DMS79 (cell line): Measurements from ENCODE around the gene ITGA2B.
"Not testable (repeated sequence)": the region's sequence is repeated elsewhere in the genome, so short reads cannot be mapped to it uniquely, and the experiment has no call there.

Source experiments
- DNase-seq: peaks from one replicate; lab custom pipeline; 2025; lab: John Stamatoyannopoulos, UW

Gene ITGA2B

GRCh38 chr17:44351961-44352827 lies 37.3 kb downstream of the ITGA2B start:
- DNase-seq: no peak

DNA sequence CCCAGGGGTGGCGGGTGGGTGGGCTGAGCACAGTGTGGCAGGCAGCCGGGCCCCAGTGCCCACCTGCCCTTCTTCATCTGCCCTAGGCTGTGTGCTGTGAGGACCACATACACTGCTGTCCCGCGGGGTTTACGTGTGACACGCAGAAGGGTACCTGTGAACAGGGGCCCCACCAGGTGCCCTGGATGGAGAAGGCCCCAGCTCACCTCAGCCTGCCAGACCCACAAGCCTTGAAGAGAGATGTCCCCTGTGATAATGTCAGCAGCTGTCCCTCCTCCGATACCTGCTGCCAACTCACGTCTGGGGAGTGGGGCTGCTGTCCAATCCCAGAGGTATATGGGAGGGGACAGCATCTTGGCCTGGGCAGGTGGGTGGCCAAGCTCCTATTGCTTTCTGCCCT lies 38.0 kb downstream of the ITGA2B start:
- no peak for DNase-seq

GRCh38 chr17:44350733-44351226 lies 38.7 kb downstream of the ITGA2B start:
- no peak for DNase-seq

- DNase-seq: no peak
These were observed 39.8 kb downstream of the ITGA2B start for GRCh38 chr17:44349553-44350070.

- DNase-seq: no peak
These were observed 40.5 kb downstream of the ITGA2B start for GRCh38 chr17:44348988-44349364.

DNA sequence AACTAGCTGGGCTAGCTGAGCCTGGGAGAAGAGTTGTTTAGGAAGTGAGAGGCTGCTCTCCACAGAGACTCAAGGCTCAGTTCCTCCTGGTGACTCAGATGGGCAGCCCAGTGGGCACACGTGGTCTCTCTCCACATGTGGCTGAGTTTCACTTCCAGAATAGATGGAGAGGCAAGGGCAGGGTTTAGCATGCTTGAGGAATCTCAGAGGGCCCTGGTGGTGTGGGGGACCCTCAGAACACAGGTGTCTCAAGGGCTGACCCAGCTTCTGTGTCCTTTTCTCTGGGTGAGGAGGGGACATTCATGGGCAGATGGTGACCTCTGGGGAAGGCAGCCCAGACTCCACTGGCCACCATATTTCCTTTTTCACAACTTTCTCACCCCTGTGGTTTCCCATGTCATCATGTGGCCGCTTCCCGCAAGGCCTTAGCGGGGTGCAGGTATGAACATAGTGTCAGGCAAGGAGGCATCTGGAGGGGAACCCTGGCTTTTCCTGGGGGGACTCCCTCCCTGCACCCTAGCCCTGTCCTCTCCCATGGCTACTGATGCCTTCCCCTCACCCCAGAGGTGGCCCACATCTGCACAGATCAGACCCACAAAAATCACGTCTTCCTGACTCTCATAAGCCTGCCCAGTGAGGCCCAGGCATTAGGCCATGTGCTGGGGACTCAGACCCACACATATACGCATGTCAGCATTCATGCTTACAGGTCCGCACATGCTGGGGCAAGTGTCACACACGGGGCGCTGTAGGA lies 41.0 kb downstream of the ITGA2B start:
- DNase-seq: no peak

DNA sequence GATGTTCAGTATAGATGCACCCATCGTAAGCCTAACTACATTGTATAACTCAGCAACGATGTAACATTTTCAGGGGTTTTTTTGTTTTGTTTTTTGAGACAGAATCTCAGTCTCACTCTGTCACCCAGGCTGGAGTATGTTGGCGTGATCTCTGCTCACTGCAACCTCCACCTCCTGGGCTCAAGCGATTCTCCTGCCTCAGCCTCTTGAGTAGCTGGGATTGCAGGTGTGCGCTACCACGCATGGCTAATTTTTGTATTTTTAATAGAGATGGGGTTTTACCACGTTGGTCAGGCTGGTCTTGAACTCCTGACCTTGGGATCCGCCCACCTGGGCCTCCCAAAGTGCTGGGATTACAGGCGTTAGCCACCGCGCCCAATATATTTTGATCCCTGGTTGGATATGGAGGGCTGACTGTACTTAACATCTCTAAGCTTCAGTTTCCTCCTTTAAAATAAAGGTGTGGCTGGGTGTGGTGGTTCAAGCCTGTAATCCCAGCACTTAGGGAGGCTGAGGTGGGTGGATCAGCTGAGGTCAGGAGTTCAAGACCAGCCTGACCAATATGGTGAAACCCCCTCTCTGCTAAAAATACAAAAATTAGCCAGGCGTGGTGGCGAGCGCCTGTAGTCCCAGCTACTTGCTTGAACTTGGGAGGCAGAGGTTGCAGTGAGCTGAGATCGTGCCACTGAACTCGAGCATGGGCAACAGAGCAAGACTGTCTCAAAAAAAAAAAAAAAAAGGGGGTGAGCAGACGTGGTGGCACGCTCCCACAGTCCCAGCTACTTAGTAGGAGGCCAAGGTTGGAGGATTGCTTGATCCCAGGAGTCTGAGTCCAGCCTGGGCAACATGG lies 42.0 kb downstream of the ITGA2B start:
- DNase-seq: not testable (repeated sequence)

DNA sequence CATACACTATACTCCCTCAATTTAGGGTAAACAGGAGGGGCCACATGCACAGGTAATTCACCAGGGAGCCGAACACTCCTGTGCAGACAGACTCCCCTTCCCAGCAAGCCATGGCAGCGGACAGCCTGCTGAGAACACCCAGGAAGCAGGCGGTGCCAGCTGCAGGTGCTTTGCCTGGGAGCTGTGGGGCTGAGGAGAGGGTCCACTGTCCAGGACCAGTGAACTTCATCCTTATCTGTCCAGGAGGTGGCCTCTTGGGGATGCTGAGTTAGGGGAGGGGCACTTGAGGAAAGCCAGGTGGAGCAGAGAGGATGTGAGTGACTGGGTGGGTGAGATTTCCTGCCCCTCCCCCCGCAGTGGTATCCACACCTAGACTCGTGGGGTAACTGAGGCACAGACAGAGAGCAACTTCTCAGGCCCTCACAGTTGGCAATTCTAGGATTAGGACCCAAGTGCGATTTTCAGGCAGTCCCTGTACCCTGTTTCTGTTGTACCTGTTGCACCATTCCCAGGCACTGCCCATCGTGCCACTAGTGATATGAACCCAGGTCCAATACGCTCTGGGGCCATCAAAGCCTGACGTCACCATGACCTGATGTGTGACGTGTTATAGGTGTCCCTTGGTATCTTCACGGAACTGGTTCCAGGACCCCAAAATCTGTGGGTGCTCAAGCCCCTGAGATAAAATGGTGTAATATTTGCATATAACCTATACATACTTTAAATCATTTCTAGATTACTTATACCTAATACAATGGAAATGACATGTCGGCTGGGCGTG lies 43.2 kb downstream of the ITGA2B start:
- no peak for DNase-seq

- DNase-seq: peak; percentile 54
These were observed 43.9 kb downstream of the ITGA2B start for GRCh38 chr17:44345454-44346026.

DNA sequence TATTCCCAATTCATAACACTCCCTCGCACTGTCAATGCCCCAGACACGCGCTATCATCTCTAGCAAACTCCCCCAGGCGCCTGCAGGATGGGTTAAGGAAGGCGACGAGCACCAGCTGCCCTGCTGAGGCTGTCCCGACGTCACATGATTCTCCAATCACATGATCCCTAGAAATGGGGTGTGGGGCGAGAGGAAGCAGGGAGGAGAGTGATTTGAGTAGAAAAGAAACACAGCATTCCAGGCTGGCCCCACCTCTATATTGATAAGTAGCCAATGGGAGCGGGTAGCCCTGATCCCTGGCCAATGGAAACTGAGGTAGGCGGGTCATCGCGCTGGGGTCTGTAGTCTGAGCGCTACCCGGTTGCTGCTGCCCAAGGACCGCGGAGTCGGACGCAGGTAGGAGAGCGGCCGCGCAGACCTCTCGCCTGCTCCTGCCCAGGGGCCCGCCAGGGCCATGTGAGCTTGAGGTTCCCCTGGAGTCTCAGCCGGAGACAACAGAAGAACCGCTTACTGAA lies 44.5 kb downstream of the ITGA2B start, which contains the start of gene GRN:
Gene GRN, plus strand, starts transcription at position 364 of the 515 bp plus-strand sequence. CDS start 3,863 bp downstream, outside the sequence.
- DNase-seq: peak; percentile 98

DNA sequence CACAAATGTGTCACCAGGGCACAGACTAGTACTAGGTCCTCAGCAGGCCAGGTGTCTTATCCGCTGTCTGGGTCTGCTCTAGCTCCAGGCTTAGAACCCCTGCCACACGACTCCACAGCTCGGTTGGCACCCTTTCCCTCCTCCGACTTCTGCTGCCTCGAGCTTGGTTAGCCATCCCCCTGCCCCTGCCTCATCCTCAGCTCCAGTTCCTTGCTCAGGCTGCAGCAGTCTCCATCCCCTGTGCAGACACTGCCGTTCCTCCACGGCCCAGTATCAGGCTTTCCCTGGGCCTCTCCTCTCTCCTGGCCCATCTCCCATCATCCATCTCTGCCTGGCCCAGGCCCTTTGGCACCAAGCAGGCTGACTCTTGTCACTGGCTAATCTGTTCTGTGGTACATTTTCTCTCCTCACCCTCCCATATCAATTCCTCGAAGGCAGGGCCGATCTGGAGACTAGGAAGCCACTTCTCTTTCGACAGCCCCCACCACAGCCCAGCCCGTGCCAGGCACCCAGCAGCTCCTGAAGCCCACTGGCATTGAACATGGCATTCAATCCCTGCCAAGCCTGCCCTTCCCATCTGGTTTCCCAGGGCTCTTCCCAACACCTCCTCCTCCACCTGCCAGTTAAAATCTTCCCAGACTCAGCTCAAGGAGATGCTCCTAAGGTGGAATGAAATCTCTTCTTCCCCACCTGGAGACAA lies 45.8 kb downstream of the ITGA2B start:
- DNase-seq: no peak

- DNase-seq: not testable (repeated sequence)
These were observed 48.9 kb downstream of the ITGA2B start for GRCh38 chr17:44340553-44340952.

DNA sequence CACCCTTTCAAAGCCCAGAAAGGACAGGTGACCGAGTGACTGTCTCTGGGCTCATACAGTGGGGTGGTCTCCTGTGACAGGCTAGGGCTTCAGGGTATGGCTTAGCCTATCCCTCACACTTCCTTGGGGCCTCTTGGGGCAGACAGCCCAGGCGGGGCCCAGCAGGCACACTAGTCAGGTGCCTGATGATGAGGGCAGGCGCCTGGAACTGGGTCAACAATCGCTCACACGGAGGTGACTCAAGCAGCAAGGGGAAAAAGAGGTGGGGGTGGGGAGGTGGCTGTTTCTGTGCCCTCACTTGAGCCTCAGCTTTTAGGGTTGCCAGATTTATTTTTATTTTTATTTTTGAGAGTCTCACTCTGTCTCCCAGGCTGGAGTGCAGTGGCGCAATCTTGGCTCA lies 50.7 kb downstream of the ITGA2B start:
- DNase-seq: no peak

- DNase-seq: no peak
These were observed 53.5 kb downstream of the ITGA2B start for GRCh38 chr17:44335968-44336367.

GRCh38 chr17:44335564-44335963 lies 53.9 kb downstream of the ITGA2B start:
- no peak for DNase-seq

GRCh38 chr17:44334727-44335126 lies 54.7 kb downstream of the ITGA2B start:
- DNase-seq: no peak

- no peak for DNase-seq
These were observed 55.1 kb downstream of the ITGA2B start for GRCh38 chr17:44334315-44334714.

DNA sequence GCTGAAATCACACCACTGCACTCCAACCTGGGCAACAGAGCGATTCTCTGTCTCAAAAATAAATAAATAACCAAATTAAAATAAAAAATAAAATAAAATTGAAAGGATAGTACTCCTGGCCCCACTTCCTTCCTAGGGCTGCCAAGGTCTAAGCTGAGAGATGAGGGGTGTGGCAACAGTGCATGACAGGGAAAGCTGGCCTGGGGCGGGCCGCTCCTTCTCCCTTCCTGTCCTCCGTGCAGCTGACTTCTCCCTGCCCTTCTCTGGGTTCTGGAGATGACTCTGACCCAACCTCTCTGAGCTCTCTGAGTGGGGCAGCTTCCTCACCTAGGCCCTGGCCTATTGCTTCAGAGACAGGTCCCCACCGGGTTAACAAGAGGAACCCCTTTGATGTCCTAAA lies 56.1 kb downstream of the ITGA2B start:
- DNase-seq: no peak

GRCh38 chr17:44331249-44331760 lies 58.1 kb downstream of the ITGA2B start:
- peak; percentile 36 for DNase-seq
